Measurements from ENCODE around the gene UNC5C.

Gene UNC5C

GRCh38 chr4:95428291-95429070 lies 120.3 kb downstream of the UNC5C start:
- H3K36me3 Mint-ChIP-seq, result no peaks in the 10 kb centered on the region
- H3K4me1 Mint-ChIP-seq (ENCODE audit: low read depth), result peaks cover 14% of the 10 kb centered on the region
- no peak overlapping the region for H3K4me3 Mint-ChIP-seq
- no peak overlapping the region for H3K27ac Mint-ChIP-seq
- H3K9me3 Mint-ChIP-seq (ENCODE audit: low read depth), result no peaks in the 10 kb centered on the region
- no peaks in the 10 kb centered on the region for H3K27me3 Mint-ChIP-seq

- Mint-ChIP-seq H3K4me3 (no peak overlapping the region), H3K36me3 (no peaks in the 10 kb centered on the region), H3K9me3 (ENCODE audit: low read depth) (no peaks in the 10 kb centered on the region), H3K27me3 (no peaks in the 10 kb centered on the region), H3K27ac (no peak overlapping the region), H3K4me1 (ENCODE audit: low read depth) (peaks cover 14% of the 10 kb centered on the region)
Observed at GRCh38 chr4:95426455-95426854, 122.3 kb downstream of the UNC5C start.

GRCh38 chr4:95422436-95422835 lies 126.3 kb downstream of the UNC5C start:
- H3K27me3 Mint-ChIP-seq, result no peaks in the 10 kb centered on the region
- no peak overlapping the region for H3K27ac Mint-ChIP-seq
- no peaks in the 10 kb centered on the region for H3K9me3 Mint-ChIP-seq (ENCODE audit: low read depth)
- no peak overlapping the region for H3K4me3 Mint-ChIP-seq
- peaks cover 10% of the 10 kb centered on the region for H3K4me1 Mint-ChIP-seq (ENCODE audit: low read depth)
- no peaks in the 10 kb centered on the region for H3K36me3 Mint-ChIP-seq

- Mint-ChIP-seq H3K4me3 (no peak overlapping the region), H3K27ac (no peak overlapping the region), H3K27me3 (no peaks in the 10 kb centered on the region), H3K36me3 (no peaks in the 10 kb centered on the region), H3K9me3 (ENCODE audit: low read depth) (no peaks in the 10 kb centered on the region), H3K4me1 (ENCODE audit: low read depth) (peaks cover 4% of the 10 kb centered on the region)
Observed at GRCh38 chr4:95421869-95422268, 126.9 kb downstream of the UNC5C start.

- Mint-ChIP-seq H3K27ac (no peak overlapping the region), H3K27me3 (no peaks in the 10 kb centered on the region), H3K4me3 (no peak overlapping the region), H3K4me1 (ENCODE audit: low read depth) (no peaks in the 10 kb centered on the region), H3K36me3 (no peaks in the 10 kb centered on the region), H3K9me3 (ENCODE audit: low read depth) (no peaks in the 10 kb centered on the region)
Observed at GRCh38 chr4:95417531-95417930, 131.2 kb downstream of the UNC5C start.

- Mint-ChIP-seq H3K27me3 (no peaks in the 10 kb centered on the region), H3K36me3 (no peaks in the 10 kb centered on the region), H3K4me3 (no peak overlapping the region), H3K4me1 (ENCODE audit: low read depth) (no peaks in the 10 kb centered on the region), H3K9me3 (ENCODE audit: low read depth) (no peaks in the 10 kb centered on the region), H3K27ac (no peak overlapping the region)
Observed at GRCh38 chr4:95415346-95415771, 133.4 kb downstream of the UNC5C start.

- no peak overlapping the region for H3K4me3 Mint-ChIP-seq
- no peaks in the 10 kb centered on the region for H3K9me3 Mint-ChIP-seq (ENCODE audit: low read depth)
- H3K27ac Mint-ChIP-seq, result no peak overlapping the region
- no peaks in the 10 kb centered on the region for H3K4me1 Mint-ChIP-seq (ENCODE audit: low read depth)
- H3K36me3 Mint-ChIP-seq, result no peaks in the 10 kb centered on the region
- H3K27me3 Mint-ChIP-seq, result no peaks in the 10 kb centered on the region
Observed at GRCh38 chr4:95411371-95412088, 137.2 kb downstream of the UNC5C start.

- no peak overlapping the region for H3K27ac Mint-ChIP-seq
- H3K4me1 Mint-ChIP-seq (ENCODE audit: low read depth), result no peaks in the 10 kb centered on the region
- H3K9me3 Mint-ChIP-seq (ENCODE audit: low read depth), result no peaks in the 10 kb centered on the region
- no peak overlapping the region for H3K4me3 Mint-ChIP-seq
- no peaks in the 10 kb centered on the region for H3K36me3 Mint-ChIP-seq
- no peaks in the 10 kb centered on the region for H3K27me3 Mint-ChIP-seq
Observed at GRCh38 chr4:95410387-95410977, 138.3 kb downstream of the UNC5C start.

- Mint-ChIP-seq H3K4me1 (ENCODE audit: low read depth) (no peaks in the 10 kb centered on the region), H3K9me3 (ENCODE audit: low read depth) (no peaks in the 10 kb centered on the region), H3K36me3 (no peaks in the 10 kb centered on the region)
Observed at GRCh38 chr4:95409750-95410149, 139.0 kb downstream of the UNC5C start.

GRCh38 chr4:95409127-95409526 lies 139.6 kb downstream of the UNC5C start:
- no peaks in the 10 kb centered on the region for H3K27me3 Mint-ChIP-seq
- no peaks in the 10 kb centered on the region for H3K36me3 Mint-ChIP-seq
- no peak overlapping the region for H3K4me3 Mint-ChIP-seq
- no peaks in the 10 kb centered on the region for H3K4me1 Mint-ChIP-seq (ENCODE audit: low read depth)
- H3K27ac Mint-ChIP-seq, result no peak overlapping the region
- H3K9me3 Mint-ChIP-seq (ENCODE audit: low read depth), result no peaks in the 10 kb centered on the region

More at GRCh38 chr4:95409750-95410149, 139.0 kb downstream of the UNC5C start:
- H3K27ac Mint-ChIP-seq, result no peak overlapping the region
- no peaks in the 10 kb centered on the region for H3K27me3 Mint-ChIP-seq
- no peak overlapping the region for H3K4me3 Mint-ChIP-seq

- Mint-ChIP-seq H3K4me1 (ENCODE audit: low read depth) (no peaks in the 10 kb centered on the region), H3K9me3 (ENCODE audit: low read depth) (no peaks in the 10 kb centered on the region), H3K36me3 (no peaks in the 10 kb centered on the region), H3K27ac (no peak overlapping the region), H3K4me3 (no peak overlapping the region), H3K27me3 (no peaks in the 10 kb centered on the region)
Observed at GRCh38 chr4:95402299-95402698, 146.5 kb downstream of the UNC5C start.

- Mint-ChIP-seq H3K4me1 (ENCODE audit: low read depth) (no peaks in the 10 kb centered on the region), H3K36me3 (no peaks in the 10 kb centered on the region), H3K27me3 (no peaks in the 10 kb centered on the region), H3K4me3 (no peak overlapping the region), H3K9me3 (ENCODE audit: low read depth) (no peaks in the 10 kb centered on the region), H3K27ac (no peak overlapping the region)
Observed at GRCh38 chr4:95398217-95398616, 150.6 kb downstream of the UNC5C start.

GRCh38 chr4:95394752-95395306 lies 153.9 kb downstream of the UNC5C start:
- no peak overlapping the region for H3K27ac Mint-ChIP-seq
- H3K4me3 Mint-ChIP-seq, result no peak overlapping the region
- no peaks in the 10 kb centered on the region for H3K36me3 Mint-ChIP-seq
- no peaks in the 10 kb centered on the region for H3K4me1 Mint-ChIP-seq (ENCODE audit: low read depth)
- H3K27me3 Mint-ChIP-seq, result no peaks in the 10 kb centered on the region
- H3K9me3 Mint-ChIP-seq (ENCODE audit: low read depth), result no peaks in the 10 kb centered on the region

GRCh38 chr4:95393821-95394220 lies 155.0 kb downstream of the UNC5C start:
- Mint-ChIP-seq H3K36me3 (no peaks in the 10 kb centered on the region), H3K4me1 (ENCODE audit: low read depth) (no peaks in the 10 kb centered on the region), H3K9me3 (ENCODE audit: low read depth) (no peaks in the 10 kb centered on the region), H3K27ac (no peak overlapping the region), H3K4me3 (no peak overlapping the region), H3K27me3 (no peaks in the 10 kb centered on the region)

GRCh38 chr4:95388911-95389310 lies 159.9 kb downstream of the UNC5C start:
- no peaks in the 10 kb centered on the region for H3K9me3 Mint-ChIP-seq (ENCODE audit: low read depth)
- H3K27me3 Mint-ChIP-seq, result no peaks in the 10 kb centered on the region
- H3K27ac Mint-ChIP-seq, result no peak overlapping the region
- no peak overlapping the region for H3K4me3 Mint-ChIP-seq
- H3K36me3 Mint-ChIP-seq, result no peaks in the 10 kb centered on the region
- no peaks in the 10 kb centered on the region for H3K4me1 Mint-ChIP-seq (ENCODE audit: low read depth)

Measured in activated naive CD8-positive, alpha-beta T cell (primary cell).